K562 (cell line): ENCODE data around the gene NRROS. TPM values are rescaled to one million over a fixed set of nuclear protein-coding genes. Genes with fewer than 3 reads are reported as not detected.

Source experiments
- ASH1L ChIP-seq: fragments of 450-650 bp; IDR thresholded peaks from 2 replicates; pipeline ENCODE4 v1.6.1; 2018; ENCODE audit warnings: borderline replicate concordance, mild to moderate bottlenecking, low read depth; ENCODE audit not compliant: partially characterized antibody
- GATA2 ChIP-seq: sonication (generic); formaldehyde crosslinking; IDR thresholded peaks from 2 replicates; pipeline ENCODE4 v1.4.0; 2020; ENCODE audit warnings: mild to moderate bottlenecking, missing genetic modification reagents
- GTF2F1 ChIP-seq: IDR thresholded peaks from 2 replicates; pipeline ENCODE4 v1.6.1; 2011; ENCODE audit warnings: low read depth, low read length, improper control_type of control experiment
- IFI16 ChIP-seq: fragments of 250-450 bp; sonication (Bioruptor Pico); IDR thresholded peaks from 2 replicates; pipeline ENCODE4 v2.1.2; 2022; ENCODE audit warnings: mild to moderate bottlenecking, inconsistent platforms
- MTA2 ChIP-seq: fragments of 450-650 bp; IDR thresholded peaks from 2 replicates; pipeline ENCODE4 v1.6.1; 2016; ENCODE audit warnings: low read depth
- NR1H2 ChIP-seq: sonication (generic); formaldehyde crosslinking; IDR thresholded peaks from 2 replicates; pipeline ENCODE4 v1.4.0; 2020; ENCODE audit warnings: mild to moderate bottlenecking, missing genetic modification reagents
- PCBP2 ChIP-seq: fragments of 200-400 bp; formaldehyde crosslinking; IDR thresholded peaks from 2 replicates; pipeline ENCODE4 v1.6.1; 2018; ENCODE audit warnings: low read length, low read depth, mild to moderate bottlenecking, moderate library complexity; ENCODE audit not compliant: poor library complexity, severe bottlenecking
- RBM15 ChIP-seq: fragments of 200-400 bp; formaldehyde crosslinking; IDR thresholded peaks from 2 replicates; pipeline ENCODE4 v1.6.1; 2018; ENCODE audit warnings: mild to moderate bottlenecking, low read length, moderate library complexity; ENCODE audit not compliant: insufficient read depth
- SETDB1 ChIP-seq: IDR thresholded peaks from one replicate; pipeline ENCODE4 v1.6.1; 2012; ENCODE audit warnings: low read length, control low read depth, inconsistent platforms
- STAT5A ChIP-seq: IDR thresholded peaks from 2 replicates; pipeline ENCODE4 v1.6.1; 2012; ENCODE audit warnings: low read length, inconsistent platforms, borderline replicate concordance
- XRCC4 ChIP-seq: IDR thresholded peaks from one replicate; pipeline ENCODE4 v1.6.1; 2011; ENCODE audit not compliant: insufficient read depth, insufficient read length; ENCODE audit errors: extremely low read depth
- YBX1 ChIP-seq: fragments of 450-650 bp; IDR thresholded peaks from 2 replicates; pipeline ENCODE4 v1.7.1; 2016; ENCODE audit warnings: mild to moderate bottlenecking
- ZNF143 ChIP-seq: sonication (generic); formaldehyde crosslinking; IDR thresholded peaks from 2 replicates; pipeline ENCODE4 v1.9.0; 2022; ENCODE audit warnings: mild to moderate bottlenecking, missing genetic modification reagents
- ZNF146 ChIP-seq: IDR thresholded peaks from one replicate; pipeline ENCODE4 v1.6.1; 2018; ENCODE audit warnings: missing compliant biosample characterization; ENCODE audit not compliant: unreplicated experiment
- ZNF324 ChIP-seq: fragments of 250-450 bp; sonication (Bioruptor Pico); IDR thresholded peaks from 2 replicates; pipeline ENCODE4 v1.4.0; 2020; ENCODE audit warnings: mild to moderate bottlenecking
- ZNF696 ChIP-seq: fragments of 250-450 bp; sonication (Bioruptor Pico); conservative IDR thresholded peaks from 2 replicates; pipeline ENCODE4 v1.4.0; 2020; ENCODE audit warnings: mild to moderate bottlenecking, moderate library complexity
- polyA plus RNA-seq, 8 experiments: library from polyadenylated mRNA; depleted of rRNA in 4 of 8; stranded (reverse) in 5 of 8; unstranded in 3 of 8; fragments of >200 nt; fragmentation: Nextera tagmentation in 2 of 8; fragmentation: Illumina TruSeq in 1 of 8; extraction: Ambion mirVana in 2 of 8; extraction: Trizol in 1 of 8; gene quantifications; 2 replicates each; pipeline versions ENCODE4 v1.2.1 to v1.2.3, GENCODE V29; 2011 to 2014; ENCODE audit warnings: inconsistent platforms in 1 of 8, missing spikeins in 1 of 8
- total RNA-seq, 7 experiments: library from RNA; depleted of rRNA in 6 of 7; stranded (reverse); fragments of >200 nt in 6 of 7; fragmentation: Illumina TruSeq in 2 of 7; extraction: Trizol in 2 of 7; gene quantifications; 2 replicates each; pipeline versions ENCODE4 v1.2.1 to v1.2.3, GENCODE V29; 2011 to 2021; ENCODE audit warnings: low replicate concordance in 1 of 7
- TF ChIP-seq, protein P1 (sequence below): fragments of 200-800 bp; sonication (Bioruptor generic); IDR thresholded peaks from 2 replicates; pipeline ENCODE4 v1.6.1; 2017; ENCODE audit warnings: missing genetic modification characterization, missing compliant biosample characterization
- TF ChIP-seq, protein P2 (sequence below): fragments of 250-450 bp; sonication (Bioruptor Pico); IDR thresholded peaks from 2 replicates; pipeline ENCODE4 v1.8.0; 2021; ENCODE audit warnings: borderline replicate concordance, mild to moderate bottlenecking, moderate library complexity; ENCODE audit not compliant: poor library complexity, severe bottlenecking
- TF ChIP-seq, protein P3 (sequence below): IDR thresholded peaks from 3 replicates; pipeline ENCODE4 v1.6.1; 2011; ENCODE audit warnings: borderline replicate concordance, mild to moderate bottlenecking; ENCODE audit not compliant: insufficient read length, insufficient read depth
- TF ChIP-seq, protein P4 (sequence below): sonication (generic); formaldehyde crosslinking; IDR thresholded peaks from 2 replicates; pipeline ENCODE4 v1.8.0; 2022; ENCODE audit warnings: mild to moderate bottlenecking, missing genetic modification reagents
- TF ChIP-seq, protein P5 (sequence below): fragments of 200-800 bp; sonication (Bioruptor generic); IDR thresholded peaks from 2 replicates; pipeline ENCODE4 v1.6.1; 2016; ENCODE audit warnings: missing genetic modification characterization, missing compliant biosample characterization

NRROS gene
- total and polyA plus RNA-seq, 9 of the 15 experiments (the other 6 are each of a cell fraction or from before 2014, with no cell fraction given): 0.34 to 13.8 (median 3.8) TPM

DNA sequence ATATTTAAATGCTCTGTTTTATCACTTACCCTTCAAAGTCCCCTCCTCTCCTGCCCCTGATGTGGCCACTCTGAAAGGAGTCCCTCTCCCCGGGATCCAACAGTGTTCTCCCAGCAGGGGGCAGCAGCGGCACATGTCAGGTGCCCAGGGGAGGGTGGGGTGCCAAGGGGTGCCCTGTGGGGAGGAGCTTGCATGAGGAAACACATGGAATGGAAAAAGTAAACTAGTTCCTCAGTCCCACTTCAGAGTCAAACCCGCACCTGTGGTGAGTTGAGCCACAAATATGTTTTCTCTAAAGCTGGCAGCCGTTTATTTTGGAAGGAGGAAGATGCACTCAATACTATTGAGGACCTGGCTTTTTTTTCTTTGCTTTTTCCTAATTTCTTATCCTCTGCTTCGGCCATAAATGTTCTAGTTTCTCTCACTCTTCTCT is 30.1 kb upstream of the NRROS start (continued):
- TF ChIP-seq, protein P1, sequence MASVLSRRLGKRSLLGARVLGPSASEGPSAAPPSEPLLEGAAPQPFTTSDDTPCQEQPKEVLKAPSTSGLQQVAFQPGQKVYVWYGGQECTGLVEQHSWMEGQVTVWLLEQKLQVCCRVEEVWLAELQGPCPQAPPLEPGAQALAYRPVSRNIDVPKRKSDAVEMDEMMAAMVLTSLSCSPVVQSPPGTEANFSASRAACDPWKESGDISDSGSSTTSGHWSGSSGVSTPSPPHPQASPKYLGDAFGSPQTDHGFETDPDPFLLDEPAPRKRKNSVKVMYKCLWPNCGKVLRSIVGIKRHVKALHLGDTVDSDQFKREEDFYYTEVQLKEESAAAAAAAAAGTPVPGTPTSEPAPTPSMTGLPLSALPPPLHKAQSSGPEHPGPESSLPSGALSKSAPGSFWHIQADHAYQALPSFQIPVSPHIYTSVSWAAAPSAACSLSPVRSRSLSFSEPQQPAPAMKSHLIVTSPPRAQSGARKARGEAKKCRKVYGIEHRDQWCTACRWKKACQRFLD (CRISPR knock-in tag): no peak
- TF ChIP-seq GATA2 (CRISPR knock-in tag): no peak
- TF ChIP-seq ZNF696 (CRISPR knock-in tag): no peak
- no peak for TF ChIP-seq STAT5A
- TF ChIP-seq, protein P2, sequence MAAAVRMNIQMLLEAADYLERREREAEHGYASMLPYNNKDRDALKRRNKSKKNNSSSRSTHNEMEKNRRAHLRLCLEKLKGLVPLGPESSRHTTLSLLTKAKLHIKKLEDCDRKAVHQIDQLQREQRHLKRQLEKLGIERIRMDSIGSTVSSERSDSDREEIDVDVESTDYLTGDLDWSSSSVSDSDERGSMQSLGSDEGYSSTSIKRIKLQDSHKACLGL: no peak
- no peak for TF ChIP-seq SETDB1
- TF ChIP-seq IFI16 (CRISPR knock-in tag): no peak
- no peak for TF ChIP-seq MTA2
- TF ChIP-seq PCBP2: no peak
- no peak for TF ChIP-seq ZNF324
- TF ChIP-seq, protein P3, sequence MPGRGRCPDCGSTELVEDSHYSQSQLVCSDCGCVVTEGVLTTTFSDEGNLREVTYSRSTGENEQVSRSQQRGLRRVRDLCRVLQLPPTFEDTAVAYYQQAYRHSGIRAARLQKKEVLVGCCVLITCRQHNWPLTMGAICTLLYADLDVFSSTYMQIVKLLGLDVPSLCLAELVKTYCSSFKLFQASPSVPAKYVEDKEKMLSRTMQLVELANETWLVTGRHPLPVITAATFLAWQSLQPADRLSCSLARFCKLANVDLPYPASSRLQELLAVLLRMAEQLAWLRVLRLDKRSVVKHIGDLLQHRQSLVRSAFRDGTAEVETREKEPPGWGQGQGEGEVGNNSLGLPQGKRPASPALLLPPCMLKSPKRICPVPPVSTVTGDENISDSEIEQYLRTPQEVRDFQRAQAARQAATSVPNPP: no peak
- no peak for TF ChIP-seq ASH1L
- no peak for TF ChIP-seq YBX1
- no peak for TF ChIP-seq NR1H2 (CRISPR knock-in tag)
- no peak for TF ChIP-seq RBM15
- TF ChIP-seq ZNF146 (CRISPR knock-in tag): no peak
- TF ChIP-seq GTF2F1: no peak
- no peak for TF ChIP-seq ZNF143 (CRISPR knock-in tag)
- TF ChIP-seq, protein P4, sequence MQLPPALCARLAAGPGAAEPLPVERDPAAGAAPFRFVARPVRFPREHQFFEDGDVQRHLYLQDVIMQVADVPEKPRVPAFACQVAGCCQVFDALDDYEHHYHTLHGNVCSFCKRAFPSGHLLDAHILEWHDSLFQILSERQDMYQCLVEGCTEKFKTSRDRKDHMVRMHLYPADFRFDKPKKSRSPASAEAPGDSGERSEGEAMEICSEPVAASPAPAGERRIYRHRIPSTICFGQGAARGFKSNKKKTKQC: no peak
- no peak for TF ChIP-seq XRCC4
- TF ChIP-seq, protein P5, sequence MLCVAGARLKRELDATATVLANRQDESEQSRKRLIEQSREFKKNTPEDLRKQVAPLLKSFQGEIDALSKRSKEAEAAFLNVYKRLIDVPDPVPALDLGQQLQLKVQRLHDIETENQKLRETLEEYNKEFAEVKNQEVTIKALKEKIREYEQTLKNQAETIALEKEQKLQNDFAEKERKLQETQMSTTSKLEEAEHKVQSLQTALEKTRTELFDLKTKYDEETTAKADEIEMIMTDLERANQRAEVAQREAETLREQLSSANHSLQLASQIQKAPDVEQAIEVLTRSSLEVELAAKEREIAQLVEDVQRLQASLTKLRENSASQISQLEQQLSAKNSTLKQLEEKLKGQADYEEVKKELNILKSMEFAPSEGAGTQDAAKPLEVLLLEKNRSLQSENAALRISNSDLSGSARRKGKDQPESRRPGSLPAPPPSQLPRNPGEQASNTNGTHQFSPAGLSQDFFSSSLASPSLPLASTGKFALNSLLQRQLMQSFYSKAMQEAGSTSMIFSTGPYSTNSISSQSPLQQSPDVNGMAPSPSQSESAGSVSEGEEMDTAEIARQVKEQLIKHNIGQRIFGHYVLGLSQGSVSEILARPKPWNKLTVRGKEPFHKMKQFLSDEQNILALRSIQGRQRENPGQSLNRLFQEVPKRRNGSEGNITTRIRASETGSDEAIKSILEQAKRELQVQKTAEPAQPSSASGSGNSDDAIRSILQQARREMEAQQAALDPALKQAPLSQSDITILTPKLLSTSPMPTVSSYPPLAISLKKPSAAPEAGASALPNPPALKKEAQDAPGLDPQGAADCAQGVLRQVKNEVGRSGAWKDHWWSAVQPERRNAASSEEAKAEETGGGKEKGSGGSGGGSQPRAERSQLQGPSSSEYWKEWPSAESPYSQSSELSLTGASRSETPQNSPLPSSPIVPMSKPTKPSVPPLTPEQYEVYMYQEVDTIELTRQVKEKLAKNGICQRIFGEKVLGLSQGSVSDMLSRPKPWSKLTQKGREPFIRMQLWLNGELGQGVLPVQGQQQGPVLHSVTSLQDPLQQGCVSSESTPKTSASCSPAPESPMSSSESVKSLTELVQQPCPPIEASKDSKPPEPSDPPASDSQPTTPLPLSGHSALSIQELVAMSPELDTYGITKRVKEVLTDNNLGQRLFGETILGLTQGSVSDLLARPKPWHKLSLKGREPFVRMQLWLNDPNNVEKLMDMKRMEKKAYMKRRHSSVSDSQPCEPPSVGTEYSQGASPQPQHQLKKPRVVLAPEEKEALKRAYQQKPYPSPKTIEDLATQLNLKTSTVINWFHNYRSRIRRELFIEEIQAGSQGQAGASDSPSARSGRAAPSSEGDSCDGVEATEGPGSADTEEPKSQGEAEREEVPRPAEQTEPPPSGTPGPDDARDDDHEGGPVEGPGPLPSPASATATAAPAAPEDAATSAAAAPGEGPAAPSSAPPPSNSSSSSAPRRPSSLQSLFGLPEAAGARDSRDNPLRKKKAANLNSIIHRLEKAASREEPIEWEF (CRISPR knock-in tag): no peak
